22Rv1 (cell line): Measurements from ENCODE around the gene ZNF438.

ENCODE experiments used
- CTCF ChIP-seq: fragments of 450-650 bp; IDR thresholded peaks from 2 replicates; pipeline ENCODE4 v1.5.1; 2017; ENCODE audit warnings: mild to moderate bottlenecking
- ZFX ChIP-seq: fragments of 450-650 bp; IDR thresholded peaks from 2 replicates; pipeline ENCODE4 v1.6.1; 2017; ENCODE audit warnings: antibody characterized with exemption, borderline replicate concordance

GRCh38 chr10:31035266-31035798 is 3.7 kb upstream of the ZNF438 start:
- TF ChIP-seq CTCF, result no peak
- TF ChIP-seq ZFX, result no peak
